ENCODE results near the gene PDS5B. TPM values are rescaled to one million over a fixed set of nuclear protein-coding genes. Genes with fewer than 3 reads are reported as not detected.

The PDS5B gene
- total and polyA plus RNA-seq, 2 experiments from 2014 or later: 43.9 to 46.5 TPM

- no peak for TF ChIP-seq ZNF462 (CRISPR knock-in tag; IDR thresholded peaks at IDR 0.05)
- TF ChIP-seq, protein P1, sequence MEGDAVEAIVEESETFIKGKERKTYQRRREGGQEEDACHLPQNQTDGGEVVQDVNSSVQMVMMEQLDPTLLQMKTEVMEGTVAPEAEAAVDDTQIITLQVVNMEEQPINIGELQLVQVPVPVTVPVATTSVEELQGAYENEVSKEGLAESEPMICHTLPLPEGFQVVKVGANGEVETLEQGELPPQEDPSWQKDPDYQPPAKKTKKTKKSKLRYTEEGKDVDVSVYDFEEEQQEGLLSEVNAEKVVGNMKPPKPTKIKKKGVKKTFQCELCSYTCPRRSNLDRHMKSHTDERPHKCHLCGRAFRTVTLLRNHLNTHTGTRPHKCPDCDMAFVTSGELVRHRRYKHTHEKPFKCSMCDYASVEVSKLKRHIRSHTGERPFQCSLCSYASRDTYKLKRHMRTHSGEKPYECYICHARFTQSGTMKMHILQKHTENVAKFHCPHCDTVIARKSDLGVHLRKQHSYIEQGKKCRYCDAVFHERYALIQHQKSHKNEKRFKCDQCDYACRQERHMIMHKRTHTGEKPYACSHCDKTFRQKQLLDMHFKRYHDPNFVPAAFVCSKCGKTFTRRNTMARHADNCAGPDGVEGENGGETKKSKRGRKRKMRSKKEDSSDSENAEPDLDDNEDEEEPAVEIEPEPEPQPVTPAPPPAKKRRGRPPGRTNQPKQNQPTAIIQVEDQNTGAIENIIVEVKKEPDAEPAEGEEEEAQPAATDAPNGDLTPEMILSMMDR (conservative IDR thresholded peaks at IDR 0.05; ENCODE audit: low read depth in 2 of 2): no peak
- no peak for TF ChIP-seq EZH2phosphoT487 (IDR thresholded peaks at IDR 0.05; ENCODE audit: unreplicated experiment)
- no peak for TF ChIP-seq NANOG (IDR thresholded peaks at IDR 0.05; ENCODE audit: borderline replicate concordance)
- TF ChIP-seq ZNF331 (CRISPR knock-in tag; IDR thresholded peaks at IDR 0.05; ENCODE audit: low read depth): no peak
- no peak for TF ChIP-seq ZNF114 (CRISPR knock-in tag; IDR thresholded peaks at IDR 0.05)
- no peak for TF ChIP-seq POLR2AphosphoS5 (IDR thresholded peaks at IDR 0.05; ENCODE audit: low read depth)
- TF ChIP-seq CREB1 (CRISPR knock-in tag; IDR thresholded peaks at IDR 0.05; ENCODE audit: low read depth): no peak
- TF ChIP-seq EZH2 (IDR thresholded peaks at IDR 0.05; ENCODE audit: low read depth, unreplicated experiment): no peak
- TF ChIP-seq, protein P2, sequence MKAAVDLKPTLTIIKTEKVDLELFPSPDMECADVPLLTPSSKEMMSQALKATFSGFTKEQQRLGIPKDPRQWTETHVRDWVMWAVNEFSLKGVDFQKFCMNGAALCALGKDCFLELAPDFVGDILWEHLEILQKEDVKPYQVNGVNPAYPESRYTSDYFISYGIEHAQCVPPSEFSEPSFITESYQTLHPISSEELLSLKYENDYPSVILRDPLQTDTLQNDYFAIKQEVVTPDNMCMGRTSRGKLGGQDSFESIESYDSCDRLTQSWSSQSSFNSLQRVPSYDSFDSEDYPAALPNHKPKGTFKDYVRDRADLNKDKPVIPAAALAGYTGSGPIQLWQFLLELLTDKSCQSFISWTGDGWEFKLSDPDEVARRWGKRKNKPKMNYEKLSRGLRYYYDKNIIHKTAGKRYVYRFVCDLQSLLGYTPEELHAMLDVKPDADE (IDR thresholded peaks at IDR 0.05): no peak
Measured at GRCh38 chr13:32642316-32642715, 56.1 kb downstream of the PDS5B start (continued).

Data from GM23338 (cell line).